ENCODE data around the gene TAP1.

DNA sequence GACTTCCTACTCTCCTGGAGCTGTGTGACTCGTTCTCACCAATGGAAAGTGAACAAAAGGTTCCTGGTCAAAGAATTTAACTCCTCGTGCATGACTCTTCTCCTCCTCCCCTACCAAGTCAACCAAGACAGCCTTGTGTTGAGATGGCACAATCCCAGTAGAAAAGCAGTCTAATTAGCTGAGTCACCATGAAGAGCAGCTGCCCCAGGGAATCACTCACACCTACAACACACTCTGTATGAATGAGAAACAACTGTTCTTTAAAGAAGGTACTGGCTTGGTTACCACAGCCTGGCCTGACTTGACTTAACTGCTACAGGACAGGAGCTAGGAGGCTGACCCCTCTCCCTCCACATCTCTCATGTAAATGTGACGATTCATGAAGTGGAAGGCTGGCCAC is 33.8 kb downstream of the TAP1 start:
- TF ChIP-seq SUZ12 (IDR thresholded peaks at IDR 0.05; ENCODE audit: extremely low read depth, insufficient read depth, insufficient read length) = no peak
- TF ChIP-seq YY1 (IDR thresholded peaks at IDR 0.05; ENCODE audit: insufficient read depth, insufficient read length) = no peak
